Cardiac fibroblast (primary cell): Measurements from ENCODE around the gene BACH2.

Experiments
- DNase-seq, 2 donors: peaks; one replicate each; pipeline versions ENCODE4 v3.0.0 to v3.0.0-alpha.2; 2010; ENCODE audit warnings: low read depth in 2 of 2
- H3K4me3 ChIP-seq, 2 donors: replicated peaks in 1 of 2; 1 replicate in 1 of 2; 2 replicates in 1 of 2; pipeline ENCODE4 v1.5.1; 2011; ENCODE audit warnings: low read depth in 2 of 2, low read length in 2 of 2, mild to moderate bottlenecking in 2 of 2, moderate library complexity in 1 of 2
- CTCF ChIP-seq: IDR thresholded peaks from one replicate; pipeline ENCODE4 v1.5.1; 2011; ENCODE audit warnings: low read depth, mild to moderate bottlenecking, low read length, inconsistent platforms

BACH2 gene

GRCh38 chr6:90226257-90226656 lies 70.4 kb downstream of the BACH2 start:
- no peak for DNase-seq
- TF ChIP-seq CTCF = no peak
- H3K4me3 ChIP-seq = no peak overlapping the region

GRCh38 chr6:90224196-90224595 lies 72.4 kb downstream of the BACH2 start:
- TF ChIP-seq CTCF = no peak
- DNase-seq = no peak
- no peak overlapping the region for H3K4me3 ChIP-seq

- DNase-seq = peak in 1 of 2 donors; percentile 22
- no peak for TF ChIP-seq CTCF
- no peak overlapping the region for H3K4me3 ChIP-seq
These were observed 73.9 kb downstream of the BACH2 start for GRCh38 chr6:90222724-90223198.

GRCh38 chr6:90222008-90222407 lies 74.6 kb downstream of the BACH2 start:
- no peak overlapping the region for H3K4me3 ChIP-seq
- DNase-seq = no peak
- TF ChIP-seq CTCF = no peak

- DNase-seq = no peak
- TF ChIP-seq CTCF = no peak
- no peak overlapping the region for H3K4me3 ChIP-seq
These were observed 75.2 kb downstream of the BACH2 start for GRCh38 chr6:90221403-90221802.

GRCh38 chr6:90220273-90220672 lies 76.4 kb downstream of the BACH2 start:
- TF ChIP-seq CTCF = no peak
- DNase-seq = no peak
- H3K4me3 ChIP-seq = no peak overlapping the region
